ENCODE measurements around the gene OR4D2.

DNA sequence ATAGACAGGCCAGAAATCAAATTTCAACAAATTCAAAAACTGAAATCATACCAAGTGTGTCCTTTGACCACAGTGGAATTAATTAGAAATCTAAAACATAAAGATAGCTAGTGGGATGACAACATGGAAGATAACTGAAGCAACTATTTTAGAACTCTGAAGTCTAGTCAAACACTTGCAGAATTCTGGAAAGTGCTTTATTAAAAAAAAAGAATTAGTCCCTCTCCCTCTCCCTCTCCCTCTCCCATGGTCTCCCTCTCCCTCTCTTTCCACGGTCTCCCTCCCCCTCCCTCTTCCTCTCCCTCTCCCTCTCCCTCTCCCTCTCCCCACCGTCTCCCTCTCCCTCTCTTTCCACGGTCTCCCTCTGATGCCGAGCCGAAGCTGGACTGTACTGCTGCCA, 25.3 kb upstream of the OR4D2 start:
- TF ChIP-seq, protein P1, sequence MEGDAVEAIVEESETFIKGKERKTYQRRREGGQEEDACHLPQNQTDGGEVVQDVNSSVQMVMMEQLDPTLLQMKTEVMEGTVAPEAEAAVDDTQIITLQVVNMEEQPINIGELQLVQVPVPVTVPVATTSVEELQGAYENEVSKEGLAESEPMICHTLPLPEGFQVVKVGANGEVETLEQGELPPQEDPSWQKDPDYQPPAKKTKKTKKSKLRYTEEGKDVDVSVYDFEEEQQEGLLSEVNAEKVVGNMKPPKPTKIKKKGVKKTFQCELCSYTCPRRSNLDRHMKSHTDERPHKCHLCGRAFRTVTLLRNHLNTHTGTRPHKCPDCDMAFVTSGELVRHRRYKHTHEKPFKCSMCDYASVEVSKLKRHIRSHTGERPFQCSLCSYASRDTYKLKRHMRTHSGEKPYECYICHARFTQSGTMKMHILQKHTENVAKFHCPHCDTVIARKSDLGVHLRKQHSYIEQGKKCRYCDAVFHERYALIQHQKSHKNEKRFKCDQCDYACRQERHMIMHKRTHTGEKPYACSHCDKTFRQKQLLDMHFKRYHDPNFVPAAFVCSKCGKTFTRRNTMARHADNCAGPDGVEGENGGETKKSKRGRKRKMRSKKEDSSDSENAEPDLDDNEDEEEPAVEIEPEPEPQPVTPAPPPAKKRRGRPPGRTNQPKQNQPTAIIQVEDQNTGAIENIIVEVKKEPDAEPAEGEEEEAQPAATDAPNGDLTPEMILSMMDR (IDR thresholded peaks at IDR 0.05; ENCODE audit: insufficient read depth, low read depth, low read length) = no peak
- TF ChIP-seq EZH2 (IDR thresholded peaks at IDR 0.05; ENCODE audit: insufficient read depth, low read length) = no peak

All from astrocyte (in vitro differentiated cells and primary cell).